DND-41 (cell line): ENCODE measurements around the gene USB1.
"Not testable (repeated sequence)": the region's sequence is repeated elsewhere in the genome, so short reads cannot be mapped to it uniquely, and the experiment has no call there.

Experiments used
- ATAC-seq: fragments of 200-7000 bp; cut with Tn5 transposase; 3 replicates; pipeline ENCODE4 v1.9.1; 2021; ENCODE audit warnings: low read depth; ENCODE audit not compliant: insufficient read depth
- DNase-seq: peaks from one replicate; pipeline ENCODE4 v3.0.0-alpha.2; 2020
- H2AFZ ChIP-seq: 2 replicates; pipeline ENCODE4 v1.6.0; 2012; ENCODE audit warnings: low read depth, low read length
- H3K27ac ChIP-seq: 2 replicates; pipeline ENCODE4 v1.5.1; 2012; ENCODE audit warnings: low read length, inconsistent platforms
- H3K27me3 ChIP-seq: fragments of 200-600 bp; sonication (generic); 2 replicates; pipeline ENCODE4 v1.6.0; 2012; ENCODE audit warnings: low read length, mild to moderate bottlenecking, inconsistent platforms; ENCODE audit not compliant: insufficient read depth, poor library complexity
- H3K36me3 ChIP-seq: 2 replicates; pipeline ENCODE4 v1.5.1; 2012; ENCODE audit warnings: low read length, inconsistent platforms; ENCODE audit not compliant: insufficient read depth
- H3K4me1 ChIP-seq: 2 replicates; pipeline ENCODE4 v1.5.1; 2012; ENCODE audit warnings: mild to moderate bottlenecking, low read length; ENCODE audit not compliant: insufficient read depth
- H3K4me2 ChIP-seq: 2 replicates; pipeline ENCODE4 v1.6.0; 2012; ENCODE audit warnings: mild to moderate bottlenecking, moderate library complexity, low read length, inconsistent platforms; ENCODE audit not compliant: insufficient read depth
- H3K4me3 ChIP-seq, 2 experiments: fragments of 200-600 bp in 1 of 2; shearing (Covaris generic) in 1 of 2; 2 replicates each; pipeline ENCODE4 v1.5.1; 2012 to 2016; ENCODE audit warnings: inconsistent platforms in 2 of 2, low read length in 2 of 2, mild to moderate bottlenecking in 2 of 2, low read depth in 1 of 2, moderate library complexity in 1 of 2
- H3K79me2 ChIP-seq: 2 replicates; pipeline ENCODE4 v1.6.0; 2012; ENCODE audit warnings: low read length, inconsistent platforms; ENCODE audit not compliant: insufficient read depth
- H3K9ac ChIP-seq: 2 replicates; pipeline ENCODE4 v1.6.0; 2012; ENCODE audit warnings: low read depth, mild to moderate bottlenecking, inconsistent platforms, low read length, moderate library complexity
- H3K9me3 ChIP-seq: 2 replicates; pipeline ENCODE4 v1.5.1; 2012; ENCODE audit warnings: low read length, moderate library complexity, mild to moderate bottlenecking, inconsistent platforms; ENCODE audit not compliant: insufficient read depth, severe bottlenecking
- H4K20me1 ChIP-seq: 2 replicates; pipeline ENCODE4 v1.6.0; 2012; ENCODE audit warnings: low read length; ENCODE audit not compliant: insufficient read depth
- CTCF ChIP-seq: IDR thresholded peaks from 2 replicates; pipeline ENCODE4 v1.5.1; 2012; ENCODE audit warnings: borderline replicate concordance, low read length, moderate library complexity, mild to moderate bottlenecking; ENCODE audit not compliant: poor library complexity, severe bottlenecking; ENCODE audit errors: extremely low read depth
- EZH2 ChIP-seq: IDR thresholded peaks from 3 replicates; pipeline ENCODE4 v1.6.1; 2012; ENCODE audit warnings: borderline replicate concordance, low read depth, mild to moderate bottlenecking, moderate library complexity, low read length, inconsistent platforms; ENCODE audit not compliant: severe bottlenecking

Gene USB1

GRCh38 chr16:57976331-57976796, 24.8 kb upstream of the USB1 start:
- TF ChIP-seq CTCF (no peak), EZH2 (no peak)
- DNase-seq (no peak), ATAC-seq (no peak)

GRCh38 chr16:57977418-57978069, 23.7 kb upstream of the USB1 start:
- ATAC-seq: no peak

More at GRCh38 chr16:57976331-57976796, 24.8 kb upstream of the USB1 start:
- H3K36me3 ChIP-seq: no peaks in the 10 kb centered on the region
- H3K4me2 ChIP-seq: no peak overlapping the region
- H3K4me1 ChIP-seq: no peaks in the 10 kb centered on the region
- no peaks in the 10 kb centered on the region for H3K79me2 ChIP-seq
- no peak overlapping the region for H3K9ac ChIP-seq
- H3K27me3 ChIP-seq: no peaks in the 10 kb centered on the region
- H3K9me3 ChIP-seq: no peaks in the 10 kb centered on the region
- H2AFZ ChIP-seq: no peak overlapping the region
- H4K20me1 ChIP-seq: no peaks in the 10 kb centered on the region
- no peak overlapping the region for H3K4me3 ChIP-seq
- H3K27ac ChIP-seq: no peak overlapping the region

GRCh38 chr16:57978070-57978465, 23.1 kb upstream of the USB1 start:
- H3K9me3 ChIP-seq, DNase-seq, ATAC-seq, H3K4me1 ChIP-seq, H2AFZ ChIP-seq, H3K9ac ChIP-seq, H3K36me3 ChIP-seq, H3K4me2 ChIP-seq, H4K20me1 ChIP-seq, H3K79me2 ChIP-seq, H3K4me3 ChIP-seq, H3K27me3 ChIP-seq, H3K27ac ChIP-seq: not testable (repeated sequence)

More at GRCh38 chr16:57977418-57978069, 23.7 kb upstream of the USB1 start:
- Histone ChIP-seq H2AFZ (no peak overlapping the region), H3K4me1 (no peaks in the 10 kb centered on the region), H3K9ac (no peak overlapping the region), H3K4me3 (no peak overlapping the region), H4K20me1 (no peaks in the 10 kb centered on the region), H3K27ac (no peak overlapping the region), H3K9me3 (no peaks in the 10 kb centered on the region), H3K36me3 (no peaks in the 10 kb centered on the region), H3K79me2 (no peaks in the 10 kb centered on the region), H3K4me2 (no peak overlapping the region), H3K27me3 (no peaks in the 10 kb centered on the region)
- no peak for DNase-seq
- TF ChIP-seq EZH2: no peak
- no peak for TF ChIP-seq CTCF

- Histone ChIP-seq H3K27me3 (no peaks in the 10 kb centered on the region), H3K4me1 (no peaks in the 10 kb centered on the region), H3K9ac (no peak overlapping the region), H3K9me3 (no peaks in the 10 kb centered on the region), H2AFZ (no peak overlapping the region), H3K27ac (no peak overlapping the region), H3K79me2 (no peaks in the 10 kb centered on the region), H3K4me2 (no peak overlapping the region), H3K36me3 (no peaks in the 10 kb centered on the region), H4K20me1 (no peaks in the 10 kb centered on the region), H3K4me3 (no peak overlapping the region)
- TF ChIP-seq CTCF (no peak), EZH2 (no peak)
- DNase-seq (no peak), ATAC-seq (no peak)
Measured at GRCh38 chr16:57979006-57979585, 22.1 kb upstream of the USB1 start.
